ENCODE measurements around the gene ZCCHC2.
A peak's percentile ranks its signal among the peaks of the same experiment; 100 is the strongest.

Gene ZCCHC2

DNA sequence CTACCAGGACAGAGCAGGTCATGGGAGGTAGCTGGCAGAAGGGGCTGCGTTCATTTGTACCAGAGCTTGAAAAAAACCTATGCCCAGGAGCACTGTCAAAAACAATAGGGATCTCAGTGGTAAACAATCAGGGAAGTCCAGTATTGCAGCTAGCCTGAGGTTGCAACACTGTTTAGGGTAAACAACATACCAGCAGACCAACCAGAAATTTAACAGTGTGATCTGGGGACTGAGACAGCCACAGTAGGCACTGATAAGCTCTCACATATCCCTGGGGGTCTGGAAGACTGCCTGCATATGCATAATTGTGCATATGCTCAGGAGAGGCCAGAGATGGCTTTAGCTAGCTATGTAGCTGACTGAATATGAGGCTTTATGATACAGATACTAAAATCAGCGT lies 12.0 kb upstream of the ZCCHC2 start:
- DNase-seq (ENCODE audit: low read depth in 2 of 2): no peak

GRCh38 chr18:62512532-62512931 lies 10.3 kb upstream of the ZCCHC2 start:
- DNase-seq (ENCODE audit: low read depth in 2 of 2): no peak

GRCh38 chr18:62512996-62513395 lies 9.8 kb upstream of the ZCCHC2 start:
- no peak for DNase-seq (ENCODE audit: low read depth in 2 of 2)

DNA sequence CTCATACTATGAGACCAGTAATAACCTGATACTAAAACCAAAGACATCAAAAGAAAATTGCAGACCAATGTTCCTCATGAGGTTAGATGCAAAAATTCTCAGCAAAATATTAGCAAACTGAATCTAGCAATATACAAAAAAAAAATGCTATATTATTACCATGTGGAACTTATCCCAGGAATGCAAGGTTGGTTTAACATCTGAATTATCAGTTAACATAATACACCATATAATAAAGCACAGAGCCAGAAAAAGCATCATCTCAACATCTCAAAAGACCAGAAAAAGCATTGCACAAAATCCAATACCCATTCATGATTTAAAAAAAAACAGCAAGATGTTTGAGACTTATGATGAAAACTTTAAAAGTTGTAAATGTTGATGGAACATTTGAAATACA lies 8.3 kb upstream of the ZCCHC2 start:
- no peak for DNase-seq (ENCODE audit: low read depth in 2 of 2)

DNA sequence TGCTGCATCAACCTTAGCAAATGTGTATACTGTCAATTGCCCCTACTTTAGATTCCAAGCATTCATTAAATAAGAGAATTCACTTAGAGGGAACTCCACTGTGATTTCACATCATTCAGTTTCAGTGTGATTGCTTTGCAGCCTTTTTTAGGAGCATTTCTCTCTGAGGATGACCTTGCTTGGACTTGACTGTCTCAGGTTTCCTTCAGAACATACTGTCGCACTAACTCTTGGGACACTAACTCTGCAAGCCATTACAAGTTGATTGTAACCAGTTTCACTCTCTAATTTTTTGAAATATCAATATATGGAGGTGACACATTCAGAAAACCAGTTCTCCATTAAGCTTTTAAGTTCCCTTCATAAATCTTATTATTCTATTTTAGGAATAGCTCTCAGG lies 6.6 kb upstream of the ZCCHC2 start:
- no peak for DNase-seq (ENCODE audit: low read depth in 2 of 2)

DNA sequence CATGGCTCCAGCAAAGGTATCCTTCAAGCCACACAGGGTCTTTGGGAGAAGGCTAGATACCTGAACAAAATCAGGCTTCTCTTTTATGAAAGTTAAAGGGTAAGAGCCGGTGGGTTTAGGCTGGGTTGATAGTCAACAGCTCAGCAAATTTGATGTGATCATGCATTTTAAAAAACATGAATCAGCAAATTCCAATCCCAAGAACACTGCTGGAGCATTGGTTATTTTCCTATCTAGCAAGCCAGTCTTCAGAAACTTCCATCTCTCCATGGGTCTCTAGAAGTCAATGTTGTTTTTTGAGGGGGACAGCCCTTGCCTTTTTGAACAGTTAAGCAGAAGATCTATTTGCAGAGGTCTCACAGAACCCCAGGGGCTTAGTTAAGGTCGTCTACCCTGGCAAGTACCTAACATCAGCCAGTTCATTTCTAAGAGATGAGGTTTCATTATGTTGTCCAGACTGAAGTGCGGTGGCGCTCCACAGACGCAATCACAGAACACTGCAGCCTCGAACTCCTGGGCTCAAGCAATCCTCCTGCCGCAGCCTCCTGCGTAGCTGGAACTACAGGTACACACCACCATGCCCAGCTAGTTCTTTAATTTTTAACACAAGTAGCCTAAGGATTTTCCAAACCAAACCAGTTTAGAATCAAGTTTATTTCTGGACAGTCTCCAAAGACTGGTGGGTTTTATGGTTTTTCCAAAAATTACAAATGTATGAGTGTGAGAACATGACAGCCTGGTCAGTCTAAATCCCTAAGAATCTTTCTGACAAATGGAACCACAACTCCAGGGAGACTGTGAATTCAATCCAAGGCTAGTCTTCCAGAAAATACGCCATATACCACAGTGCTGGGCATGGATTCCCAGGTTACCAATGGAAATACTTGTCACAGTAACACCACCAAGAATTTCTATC lies 4.1 kb upstream of the ZCCHC2 start:
- DNase-seq (ENCODE audit: low read depth in 2 of 2): no peak

GRCh38 chr18:62519684-62520083 lies 3.1 kb upstream of the ZCCHC2 start:
- DNase-seq (ENCODE audit: low read depth in 2 of 2): no peak

DNA sequence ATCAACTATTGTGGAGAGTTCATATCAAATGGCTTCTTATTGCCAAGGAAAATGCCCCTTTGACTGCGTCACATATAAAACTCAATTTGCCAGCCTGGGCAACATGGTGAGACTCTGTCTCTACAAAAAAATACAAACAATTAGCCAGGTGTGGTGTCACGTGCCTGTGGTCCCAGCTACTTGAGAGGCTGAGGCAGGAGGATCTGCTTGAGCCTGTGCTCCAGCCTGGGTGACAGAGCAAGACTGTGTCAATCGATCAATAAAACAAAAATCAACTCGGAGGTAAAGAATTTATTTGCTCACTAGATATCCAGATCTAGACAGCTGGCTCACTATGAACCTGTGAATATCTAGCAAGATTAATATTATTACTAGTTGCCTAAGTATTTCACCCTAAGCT lies 1.7 kb upstream of the ZCCHC2 start:
- DNase-seq (ENCODE audit: low read depth in 2 of 2): no peak

- no peak for DNase-seq (ENCODE audit: low read depth in 2 of 2)
Measured at GRCh38 chr18:62521593-62521992, 1.2 kb upstream of the ZCCHC2 start.

GRCh38 chr18:62522178-62522503 lies 684 bp upstream of the ZCCHC2 start:
- no peak for DNase-seq (ENCODE audit: low read depth in 2 of 2)

DNA sequence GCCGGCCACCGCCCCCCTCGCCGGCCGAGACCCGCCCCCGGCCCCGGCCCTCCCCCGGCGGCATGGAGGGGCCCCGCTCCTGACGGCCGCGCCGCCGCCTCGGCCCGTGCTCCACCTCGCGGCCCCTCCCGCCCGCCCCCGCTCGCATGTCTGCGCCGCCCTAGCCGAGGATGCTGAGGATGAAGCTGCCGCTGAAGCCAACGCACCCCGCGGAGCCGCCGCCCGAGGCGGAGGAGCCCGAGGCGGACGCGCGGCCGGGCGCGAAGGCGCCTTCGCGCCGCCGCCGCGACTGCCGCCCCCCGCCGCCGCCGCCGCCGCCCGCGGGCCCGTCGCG lies 397 bp downstream of the ZCCHC2 start:
- DNase-seq (ENCODE audit: low read depth in 2 of 2): no peak

- DNase-seq (ENCODE audit: low read depth in 2 of 2): peak; percentile 43 to 49
Measured at GRCh38 chr18:62523631-62524439, 1.0 kb downstream of the ZCCHC2 start.

- peak; percentile 43 to 51 for DNase-seq (ENCODE audit: low read depth in 2 of 2)
Measured at GRCh38 chr18:62524440-62525200, 1.8 kb downstream of the ZCCHC2 start.

DNA sequence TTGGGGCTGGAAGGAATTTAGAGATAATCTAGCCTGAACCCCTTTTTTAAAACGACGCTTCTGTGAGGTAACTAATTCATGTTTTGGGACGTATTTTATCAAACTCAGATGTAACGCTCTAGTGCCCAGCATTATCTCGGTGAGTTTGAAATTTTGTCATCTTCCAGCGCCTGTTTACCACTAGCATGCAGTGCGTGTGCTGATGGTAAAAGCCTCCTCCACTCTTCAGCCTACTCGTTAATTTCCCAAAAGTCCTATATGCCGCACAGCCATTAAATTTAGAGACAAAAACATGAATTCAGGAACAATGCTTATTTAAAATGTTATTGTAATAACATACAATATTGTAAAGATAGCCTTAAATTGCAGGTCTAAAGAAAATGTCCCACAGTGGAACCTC lies 2.8 kb downstream of the ZCCHC2 start:
- no peak for DNase-seq (ENCODE audit: low read depth in 2 of 2)

DNA sequence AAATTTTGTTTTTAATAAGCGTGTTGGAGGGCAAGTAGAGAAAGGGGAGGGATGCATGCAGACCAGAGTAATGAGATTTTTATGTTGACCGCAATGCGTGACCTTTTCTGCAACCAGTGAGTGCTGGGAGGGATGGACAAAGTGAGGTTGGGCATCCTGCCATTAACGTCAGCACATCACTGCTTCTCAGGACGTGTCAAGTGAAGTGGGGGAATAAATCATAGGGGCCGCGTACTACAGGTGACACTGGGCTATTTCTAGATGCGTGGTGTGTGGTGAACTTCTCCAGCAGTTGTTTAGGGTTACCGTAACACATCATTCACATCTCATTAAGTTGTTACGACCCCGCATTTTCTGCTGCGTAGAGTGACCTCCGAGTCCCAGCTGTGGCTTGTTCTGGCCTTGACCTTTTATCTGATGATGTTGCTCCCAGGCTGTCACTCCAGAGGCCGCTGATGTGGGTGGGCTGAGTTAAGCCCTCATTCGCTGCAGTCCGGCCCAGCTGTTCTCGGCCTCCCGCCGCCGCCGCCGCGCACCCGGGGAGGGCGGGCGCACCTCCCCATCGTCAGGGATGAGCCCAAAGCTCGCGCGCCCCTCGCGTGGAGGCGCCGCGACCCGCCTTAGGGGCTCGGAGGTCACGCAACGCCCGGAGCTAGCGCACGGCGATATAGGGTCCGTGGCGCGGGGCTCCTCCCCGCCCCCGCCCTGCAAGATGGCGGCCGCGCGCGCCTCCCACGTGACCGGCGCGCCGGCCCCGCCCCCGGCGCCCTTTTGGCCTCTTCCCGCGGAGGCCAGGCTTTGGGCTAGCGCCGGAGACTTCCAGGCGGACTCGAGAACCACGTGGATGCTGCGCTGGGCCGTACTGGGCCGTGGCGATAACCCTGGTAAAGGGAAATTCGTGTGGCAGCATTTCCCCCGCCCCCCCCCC lies 3.5 kb downstream of the ZCCHC2 start:
- peak; percentile 45 to 72 for DNase-seq (ENCODE audit: low read depth in 2 of 2)

DNA sequence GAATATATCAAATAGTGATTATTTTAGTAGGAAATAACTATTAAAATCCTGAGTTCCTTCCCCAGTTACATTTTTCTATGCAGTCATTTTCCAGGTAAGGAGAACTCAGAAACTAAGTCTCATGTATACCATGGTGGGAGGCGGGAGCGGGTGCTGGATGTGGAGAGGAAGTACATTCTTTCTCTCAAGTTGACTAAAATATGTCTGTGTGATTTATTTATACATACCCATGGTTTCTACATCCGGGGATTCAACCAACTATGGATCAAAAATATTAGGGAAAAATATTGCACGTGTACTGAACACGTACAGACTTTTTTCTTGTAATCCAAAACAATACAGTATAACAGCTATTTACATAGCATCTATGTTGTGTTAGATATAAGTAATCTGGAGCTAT lies 6.8 kb downstream of the ZCCHC2 start:
- DNase-seq (ENCODE audit: low read depth in 2 of 2): no peak

- DNase-seq (ENCODE audit: low read depth in 2 of 2): no peak
Measured at GRCh38 chr18:62531078-62531477, 8.3 kb downstream of the ZCCHC2 start.

DNA sequence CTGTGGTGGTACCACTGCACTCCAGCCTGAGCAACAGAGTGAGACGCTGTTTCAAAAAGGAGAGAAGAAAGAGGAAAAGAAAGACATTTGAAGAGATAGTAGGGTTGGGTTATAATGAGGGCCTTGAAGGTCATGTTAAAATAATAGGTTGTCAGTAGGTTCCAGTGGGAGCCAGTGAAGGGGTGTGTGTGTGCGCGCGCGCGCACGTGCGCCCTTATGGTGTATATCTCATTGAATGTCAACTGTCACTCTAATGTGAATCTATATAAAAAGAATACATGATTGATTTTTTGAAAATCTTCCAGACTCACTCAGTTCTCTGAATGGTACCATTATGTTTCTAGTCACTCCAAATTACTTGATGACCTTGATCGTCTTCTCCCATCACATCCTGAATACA lies 9.1 kb downstream of the ZCCHC2 start:
- DNase-seq (ENCODE audit: low read depth in 2 of 2): no peak

DNA sequence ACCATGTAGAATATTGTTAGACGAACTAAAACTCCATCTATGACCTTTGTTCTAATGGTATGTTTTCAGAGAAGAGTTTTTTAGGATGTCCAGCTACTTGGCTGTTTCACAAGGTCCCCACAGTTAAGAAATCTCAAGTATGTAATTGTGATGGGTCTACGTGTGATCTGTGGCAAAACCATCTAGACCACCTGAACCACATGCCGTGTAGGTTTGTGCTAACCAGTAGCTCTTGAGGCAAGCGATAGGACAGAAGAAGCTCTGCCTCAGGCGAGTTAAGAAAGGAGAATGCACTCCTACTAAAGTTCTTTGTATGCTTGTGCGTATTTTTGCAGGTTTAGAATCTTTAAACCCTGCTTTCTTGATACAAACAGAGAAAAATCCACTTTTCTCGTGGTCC lies 13.2 kb downstream of the ZCCHC2 start:
- no peak for DNase-seq (ENCODE audit: low read depth in 2 of 2)

- DNase-seq (ENCODE audit: low read depth in 2 of 2): no peak
Measured at GRCh38 chr18:62537042-62537894, 14.4 kb downstream of the ZCCHC2 start.
